ENCODE measurements around the gene ANKS1B. TPM values are rescaled to one million over a fixed set of nuclear protein-coding genes. Genes with fewer than 3 reads are reported as not detected.

ANKS1B gene
- total RNA-seq, 1 donor = 47.0 TPM

- H3K4me3 ChIP-seq (ENCODE audit: low read depth, low read length) = no peak overlapping the region
- no peak for DNase-seq (ENCODE audit: low read depth)
- no peak for TF ChIP-seq CTCF (IDR thresholded peaks at IDR 0.05; ENCODE audit: insufficient read depth, low read length)
Observed at GRCh38 chr12:98893675-98894411, 1090.9 kb downstream of the ANKS1B start.

GRCh38 chr12:98893126-98893674, 1091.5 kb downstream of the ANKS1B start:
- no peak overlapping the region for H3K4me3 ChIP-seq (ENCODE audit: low read depth, low read length)
- no peak for DNase-seq (ENCODE audit: low read depth)
- no peak for TF ChIP-seq CTCF (IDR thresholded peaks at IDR 0.05; ENCODE audit: insufficient read depth, low read length)

GRCh38 chr12:98885778-98886177, 1099.0 kb downstream of the ANKS1B start:
- TF ChIP-seq CTCF (IDR thresholded peaks at IDR 0.05; ENCODE audit: insufficient read depth, low read length) = no peak
- no peak overlapping the region for H3K4me3 ChIP-seq (ENCODE audit: low read depth, low read length)
- DNase-seq (ENCODE audit: low read depth) = no peak

GRCh38 chr12:98883231-98883630, 1101.5 kb downstream of the ANKS1B start:
- no peak for TF ChIP-seq CTCF (IDR thresholded peaks at IDR 0.05; ENCODE audit: insufficient read depth, low read length)
- DNase-seq (ENCODE audit: low read depth) = no peak
- H3K4me3 ChIP-seq (ENCODE audit: low read depth, low read length) = no peak overlapping the region

- no peak for TF ChIP-seq CTCF (IDR thresholded peaks at IDR 0.05; ENCODE audit: insufficient read depth, low read length)
- no peak overlapping the region for H3K4me3 ChIP-seq (ENCODE audit: low read depth, low read length)
- DNase-seq (ENCODE audit: low read depth) = no peak
Observed at GRCh38 chr12:98882526-98882925, 1102.2 kb downstream of the ANKS1B start.

- no peak for DNase-seq (ENCODE audit: low read depth)
- no peak for TF ChIP-seq CTCF (IDR thresholded peaks at IDR 0.05; ENCODE audit: insufficient read depth, low read length)
Observed at GRCh38 chr12:98873776-98874175, 1111.0 kb downstream of the ANKS1B start.

More at GRCh38 chr12:98873776-98874175, 1111.0 kb downstream of the ANKS1B start:
- no peak overlapping the region for H3K4me3 ChIP-seq (ENCODE audit: low read depth, low read length)

Measured in fibroblast of the aortic adventitia (primary cell).